NCI-H82 (cell line): Measurements from ENCODE around the gene LSAMP.

ENCODE experiments used
- DNase-seq: peaks from one replicate; lab custom pipeline; 2025; lab: John Stamatoyannopoulos, UW

Gene LSAMP

GRCh38 chr3:116164039-116164438 is 281.2 kb downstream of the LSAMP start:
- no peak for DNase-seq

GRCh38 chr3:116161575-116162525 is 283.4 kb downstream of the LSAMP start:
- no peak for DNase-seq

GRCh38 chr3:116160594-116160993 is 284.7 kb downstream of the LSAMP start:
- DNase-seq = no peak

DNA sequence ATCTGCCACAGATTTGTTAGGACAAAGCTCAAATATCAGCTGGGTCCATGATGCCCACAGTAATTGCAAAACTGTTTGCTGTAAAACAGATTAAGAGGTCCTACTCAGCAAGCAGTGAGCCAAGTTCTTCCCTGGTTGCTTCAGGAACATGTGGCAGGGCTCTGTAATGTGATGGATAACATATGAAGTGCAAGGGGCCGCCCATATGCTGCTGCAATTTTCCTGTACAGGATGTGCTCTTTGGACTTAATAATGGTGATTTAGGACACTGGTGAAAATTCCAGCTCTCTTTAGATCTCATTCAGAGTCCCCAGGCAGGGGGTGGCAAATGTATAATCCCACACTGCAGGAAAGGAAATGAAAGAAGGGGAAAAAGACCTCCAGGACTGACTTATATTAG is 289.4 kb downstream of the LSAMP start:
- peak; percentile 81 for DNase-seq

DNA sequence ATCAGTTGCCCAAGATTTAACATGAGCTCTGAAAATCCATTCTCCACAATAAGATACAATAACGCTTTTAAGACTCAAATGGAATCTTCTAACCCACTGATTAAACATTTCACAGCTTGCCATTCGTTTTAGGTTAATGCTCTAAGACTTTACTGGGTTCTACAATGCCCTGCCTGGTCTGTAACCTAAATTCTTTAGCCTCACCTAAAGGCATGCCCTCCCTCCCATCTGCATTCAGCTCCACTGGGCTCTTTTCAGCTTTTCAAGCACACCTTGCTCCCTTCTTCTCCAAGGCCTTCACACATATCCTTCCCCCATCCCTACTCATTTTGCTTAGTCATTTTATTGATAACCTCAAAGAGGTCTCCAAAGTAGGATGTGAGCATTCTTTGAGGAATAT is 290.9 kb downstream of the LSAMP start:
- no peak for DNase-seq

DNA sequence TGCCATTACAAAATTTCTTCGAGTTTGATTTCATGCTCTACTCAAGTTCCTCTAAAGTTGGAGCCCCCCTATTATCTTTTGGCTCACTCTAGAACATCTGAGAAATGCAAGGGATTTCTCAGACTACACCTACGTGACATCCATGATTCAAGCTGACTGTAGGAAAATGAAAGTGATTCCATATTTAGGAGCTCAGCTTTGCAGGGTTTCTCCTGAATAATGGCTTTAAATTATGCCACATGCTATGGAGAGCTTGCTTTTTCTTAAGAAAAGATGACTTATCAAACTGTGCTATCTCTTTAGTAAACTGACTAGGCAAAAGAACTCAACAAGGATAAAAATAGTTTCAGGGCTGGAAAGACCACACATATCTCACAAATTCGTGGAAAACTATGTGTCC is 292.1 kb downstream of the LSAMP start:
- no peak for DNase-seq

DNA sequence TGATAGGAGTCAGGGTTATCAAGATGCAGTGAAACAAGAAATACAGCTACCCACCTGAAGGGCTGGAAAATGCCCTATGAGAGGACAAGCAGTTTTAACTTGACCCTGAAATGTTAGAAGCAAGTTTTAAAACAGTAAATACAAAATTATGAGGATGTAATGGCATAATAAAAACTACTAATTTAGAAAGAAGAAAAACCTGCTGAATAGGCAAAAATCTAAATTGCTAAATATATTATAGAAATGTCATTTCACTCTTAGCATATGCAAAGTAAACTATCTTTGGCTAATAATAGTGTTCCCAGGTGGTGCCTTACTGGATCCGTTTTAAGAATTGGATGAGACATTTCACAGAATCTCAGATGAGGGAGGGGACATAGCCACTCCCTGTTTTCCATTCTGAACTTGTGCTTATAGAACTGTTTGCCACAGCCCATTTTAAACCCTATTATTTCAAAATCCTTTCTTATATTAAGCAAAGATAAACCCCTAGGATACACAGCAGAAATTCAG is 294.6 kb downstream of the LSAMP start:
- DNase-seq = no peak

- DNase-seq = peak; percentile 28
These were observed 296.1 kb downstream of the LSAMP start for GRCh38 chr3:116148881-116149851.

DNA sequence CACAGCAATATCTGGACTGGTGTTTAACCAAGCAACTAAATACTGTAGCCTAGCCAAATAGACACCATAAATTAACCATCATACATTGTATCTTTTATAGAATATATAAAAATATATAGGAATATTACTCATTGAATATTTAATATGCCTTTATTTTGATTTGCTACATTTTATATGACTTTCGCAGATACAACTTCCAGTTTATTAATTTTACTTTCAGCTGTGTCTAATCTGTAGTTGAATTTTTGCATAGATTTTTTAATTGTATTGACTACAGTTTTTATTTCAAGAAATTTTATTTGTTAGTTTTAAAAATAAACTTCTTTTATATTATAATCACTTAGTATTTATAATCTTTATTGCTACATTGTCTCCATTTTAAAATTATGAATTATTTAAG is 299.7 kb downstream of the LSAMP start:
- DNase-seq = no peak

GRCh38 chr3:116141724-116142123 is 303.6 kb downstream of the LSAMP start:
- no peak for DNase-seq

- peak; percentile 80 for DNase-seq
These were observed 305.1 kb downstream of the LSAMP start for GRCh38 chr3:116140100-116140689.

DNA sequence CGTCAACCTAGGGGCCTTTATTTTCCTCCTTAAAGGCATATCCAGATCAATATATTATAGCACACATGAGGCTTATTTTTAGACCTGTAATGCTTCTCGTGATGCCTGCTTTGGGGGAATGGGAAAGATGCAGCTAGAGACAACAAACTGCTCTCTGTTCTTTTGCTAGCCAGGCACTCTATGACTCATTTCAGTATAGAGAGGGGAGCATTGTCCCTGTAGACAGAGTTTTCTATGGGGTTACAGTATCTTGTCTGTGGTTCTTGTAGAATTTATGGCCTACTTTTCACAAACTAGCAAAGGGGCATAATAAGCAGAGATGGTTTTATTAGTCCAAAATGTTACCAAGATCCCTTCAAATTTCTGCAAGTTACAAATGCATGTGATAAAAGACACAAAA is 305.6 kb downstream of the LSAMP start:
- DNase-seq = no peak

DNA sequence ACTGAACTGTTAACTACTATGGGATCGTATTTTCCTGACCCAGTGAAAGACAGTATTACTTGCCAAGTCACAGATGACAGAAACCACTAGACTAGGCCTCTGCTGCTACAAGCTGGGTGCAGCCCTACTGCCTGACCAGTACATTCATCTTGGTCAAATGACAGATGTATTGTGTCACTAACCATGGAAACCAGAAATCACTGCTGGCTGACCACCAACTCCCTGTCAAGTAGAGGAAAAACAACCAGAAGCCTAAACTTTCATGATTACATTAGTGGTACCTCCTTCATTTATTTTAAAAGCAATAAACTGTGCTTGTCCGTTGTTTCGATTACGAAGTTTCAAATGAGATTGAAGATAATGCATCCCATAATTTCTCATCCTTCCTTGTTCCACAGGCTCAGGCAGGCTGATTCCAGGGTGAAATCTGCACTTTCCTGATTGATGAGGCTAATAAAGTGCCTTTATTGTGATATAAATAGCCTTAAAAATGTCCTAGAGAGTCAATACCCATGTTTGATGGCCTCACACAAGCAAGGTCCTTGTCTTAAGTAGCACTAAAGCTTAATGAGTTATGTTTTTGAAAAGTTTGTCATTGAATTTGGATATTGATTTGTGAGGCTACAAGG is 309.7 kb downstream of the LSAMP start:
- DNase-seq = no peak

GRCh38 chr3:116129187-116129946 is 315.9 kb downstream of the LSAMP start:
- DNase-seq = no peak

GRCh38 chr3:116127464-116127863 is 317.8 kb downstream of the LSAMP start:
- no peak for DNase-seq

- DNase-seq = no peak
These were observed 321.1 kb downstream of the LSAMP start for GRCh38 chr3:116124166-116124565.

DNA sequence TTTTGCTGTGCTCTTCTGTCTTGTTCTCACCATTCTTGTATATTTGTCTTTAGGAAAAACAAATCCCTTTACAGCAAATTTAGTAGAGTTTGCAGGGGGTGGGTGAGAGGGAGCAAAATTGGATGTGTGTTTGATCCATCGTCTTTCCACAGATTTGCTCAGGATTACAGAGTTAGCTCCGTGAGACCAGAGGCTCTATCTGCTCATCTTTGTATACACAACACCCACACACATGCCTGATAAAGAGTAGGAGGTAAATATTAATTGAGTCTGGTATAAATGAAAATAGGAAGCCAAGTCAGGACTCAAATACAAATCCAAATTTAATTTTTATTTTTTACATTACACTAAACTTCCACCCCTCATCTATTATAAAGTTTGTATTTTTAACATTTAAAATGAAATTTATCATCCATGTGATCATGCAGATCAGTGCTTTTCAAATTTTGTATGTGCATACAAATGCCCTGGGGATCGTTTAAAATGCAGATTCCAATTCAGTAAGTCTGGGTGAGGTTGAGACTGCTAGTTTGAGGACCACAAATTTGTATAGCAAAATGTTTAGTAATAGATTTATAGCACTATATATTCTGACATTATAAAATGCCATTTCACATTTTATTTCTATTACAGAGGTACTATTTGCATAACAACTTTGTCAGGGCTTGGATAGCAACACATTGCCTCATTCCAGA is 326.7 kb downstream of the LSAMP start:
- peak; percentile 31 for DNase-seq

DNA sequence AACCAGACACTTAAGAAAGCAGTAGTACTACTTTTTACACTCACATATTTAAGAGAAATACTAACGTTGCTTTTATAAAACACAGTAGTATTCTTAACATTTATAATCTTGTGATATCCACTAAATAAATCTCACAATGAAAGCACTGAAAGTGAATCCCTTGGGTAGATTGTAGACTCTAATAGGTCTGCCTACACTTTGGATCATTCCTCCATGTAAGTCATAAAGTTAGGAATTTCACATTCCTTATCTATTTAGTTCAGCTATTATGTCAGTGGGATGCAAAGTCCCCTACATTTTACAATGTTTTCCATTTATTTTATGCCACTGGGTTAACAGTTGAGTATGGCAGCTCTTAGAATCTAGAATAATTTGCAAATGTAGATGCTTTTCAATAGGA is 330.7 kb downstream of the LSAMP start:
- DNase-seq = no peak

DNA sequence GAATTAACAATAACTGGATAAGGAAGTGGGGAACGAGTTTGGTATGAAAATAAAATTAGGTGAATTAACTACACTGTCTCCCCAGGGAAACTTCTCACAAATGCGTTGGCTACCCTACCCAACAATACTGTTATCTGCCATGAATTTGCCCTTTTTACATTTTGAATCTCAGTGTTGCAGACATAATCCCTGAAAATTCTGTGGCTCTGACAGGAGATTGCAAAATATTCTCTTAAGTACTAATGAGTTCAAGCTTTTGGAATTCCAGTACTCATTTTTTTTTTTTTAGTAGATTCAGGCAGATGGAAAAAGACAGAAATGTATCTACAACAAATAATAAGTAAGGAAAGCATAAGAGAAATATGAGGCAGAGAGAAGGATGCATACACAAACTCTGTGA is 332.6 kb downstream of the LSAMP start:
- DNase-seq = no peak

GRCh38 chr3:116111765-116112164 is 333.5 kb downstream of the LSAMP start:
- peak; percentile 83 for DNase-seq
